ENCODE results near the gene SLC8A3.

SLC8A3 gene

GRCh38 chr14:70168406-70168805 is 20.3 kb downstream of the SLC8A3 start:
- TF ChIP-seq EZH2 (IDR thresholded peaks at IDR 0.05) (no peak), FOXP2 (optimal IDR thresholded peaks at IDR 0.05; ENCODE audit: control extremely low read depth, extremely low read length, insufficient read depth) (no peak), POLR2AphosphoS5 (IDR thresholded peaks at IDR 0.05; ENCODE audit: borderline replicate concordance, low read depth, low read length) (no peak)
- no peaks in the 10 kb centered on the region for H3K9me3 ChIP-seq (ENCODE audit: low read depth, low read length)
- no peak overlapping the region for H3K9ac ChIP-seq (ENCODE audit: insufficient read length)
- H3K27ac ChIP-seq, result no peak overlapping the region
- no peak overlapping the region for H3K4me3 ChIP-seq
- no peaks in the 10 kb centered on the region for H3K36me3 ChIP-seq (ENCODE audit: insufficient read depth, low read length)
- DNase-seq (ENCODE audit: low read depth, low spot score), result no peak

- no peak for DNase-seq (ENCODE audit: low read depth, low spot score)
Observed at GRCh38 chr14:70166530-70167203, 22.1 kb downstream of the SLC8A3 start.

GRCh38 chr14:70162358-70162757 is 26.4 kb downstream of the SLC8A3 start:
- Histone ChIP-seq H3K27ac (no peak overlapping the region), H3K36me3 (ENCODE audit: insufficient read depth, low read length) (no peaks in the 10 kb centered on the region), H3K9me3 (ENCODE audit: low read depth, low read length) (no peaks in the 10 kb centered on the region), H3K9ac (ENCODE audit: insufficient read length) (no peak overlapping the region), H3K4me3 (no peak overlapping the region)
- TF ChIP-seq POLR2AphosphoS5 (IDR thresholded peaks at IDR 0.05; ENCODE audit: borderline replicate concordance, low read depth, low read length), result no peak
- no peak for TF ChIP-seq FOXP2 (optimal IDR thresholded peaks at IDR 0.05; ENCODE audit: control extremely low read depth, extremely low read length, insufficient read depth)
- TF ChIP-seq EZH2 (IDR thresholded peaks at IDR 0.05), result no peak
- no peak for DNase-seq (ENCODE audit: low read depth, low spot score)

More at GRCh38 chr14:70166530-70167203, 22.1 kb downstream of the SLC8A3 start:
- H3K4me3 ChIP-seq, result no peak overlapping the region
- H3K27ac ChIP-seq, result no peak overlapping the region
- no peak for TF ChIP-seq EZH2 (IDR thresholded peaks at IDR 0.05)
- TF ChIP-seq POLR2AphosphoS5 (IDR thresholded peaks at IDR 0.05; ENCODE audit: borderline replicate concordance, low read depth, low read length), result no peak
- H3K9ac ChIP-seq (ENCODE audit: insufficient read length), result no peak overlapping the region
- H3K36me3 ChIP-seq (ENCODE audit: insufficient read depth, low read length), result no peaks in the 10 kb centered on the region
- H3K9me3 ChIP-seq (ENCODE audit: low read depth, low read length), result no peaks in the 10 kb centered on the region

- DNase-seq (ENCODE audit: low read depth, low spot score), result no peak
- Histone ChIP-seq H3K9ac (ENCODE audit: insufficient read length) (no peak overlapping the region), H3K4me3 (no peak overlapping the region), H3K27ac (no peak overlapping the region), H3K9me3 (ENCODE audit: low read depth, low read length) (no peaks in the 10 kb centered on the region), H3K36me3 (ENCODE audit: insufficient read depth, low read length) (no peaks in the 10 kb centered on the region)
- TF ChIP-seq EZH2 (IDR thresholded peaks at IDR 0.05), result no peak
- TF ChIP-seq POLR2AphosphoS5 (IDR thresholded peaks at IDR 0.05; ENCODE audit: borderline replicate concordance, low read depth, low read length), result no peak
- TF ChIP-seq FOXP2 (optimal IDR thresholded peaks at IDR 0.05; ENCODE audit: control extremely low read depth, extremely low read length, insufficient read depth), result no peak
Observed at GRCh38 chr14:70156592-70156991, 32.2 kb downstream of the SLC8A3 start.

GRCh38 chr14:70152704-70153103 is 36.0 kb downstream of the SLC8A3 start:
- Histone ChIP-seq H3K9me3 (ENCODE audit: low read depth, low read length) (no peaks in the 10 kb centered on the region), H3K4me3 (no peak overlapping the region), H3K9ac (ENCODE audit: insufficient read length) (no peak overlapping the region), H3K27ac (no peak overlapping the region), H3K36me3 (ENCODE audit: insufficient read depth, low read length) (no peaks in the 10 kb centered on the region)
- no peak for TF ChIP-seq POLR2AphosphoS5 (IDR thresholded peaks at IDR 0.05; ENCODE audit: borderline replicate concordance, low read depth, low read length)
- TF ChIP-seq EZH2 (IDR thresholded peaks at IDR 0.05), result no peak
- no peak for TF ChIP-seq FOXP2 (optimal IDR thresholded peaks at IDR 0.05; ENCODE audit: control extremely low read depth, extremely low read length, insufficient read depth)
- no peak for DNase-seq (ENCODE audit: low read depth, low spot score)

- DNase-seq (ENCODE audit: low read depth, low spot score), result no peak
- Histone ChIP-seq H3K36me3 (ENCODE audit: insufficient read depth, low read length) (no peaks in the 10 kb centered on the region), H3K9me3 (ENCODE audit: low read depth, low read length) (no peaks in the 10 kb centered on the region), H3K27ac (no peak overlapping the region), H3K4me3 (no peak overlapping the region), H3K9ac (ENCODE audit: insufficient read length) (no peak overlapping the region)
- TF ChIP-seq POLR2AphosphoS5 (IDR thresholded peaks at IDR 0.05; ENCODE audit: borderline replicate concordance, low read depth, low read length) (no peak), FOXP2 (optimal IDR thresholded peaks at IDR 0.05; ENCODE audit: control extremely low read depth, extremely low read length, insufficient read depth) (no peak), EZH2 (IDR thresholded peaks at IDR 0.05) (no peak)
Observed at GRCh38 chr14:70152081-70152480, 36.7 kb downstream of the SLC8A3 start.

- no peaks in the 10 kb centered on the region for H3K9me3 ChIP-seq (ENCODE audit: low read depth, low read length)
- H3K27ac ChIP-seq, result no peak overlapping the region
- DNase-seq (ENCODE audit: low read depth, low spot score), result no peak
- TF ChIP-seq POLR2AphosphoS5 (IDR thresholded peaks at IDR 0.05; ENCODE audit: borderline replicate concordance, low read depth, low read length), result no peak
- H3K9ac ChIP-seq (ENCODE audit: insufficient read length), result no peak overlapping the region
- no peak overlapping the region for H3K4me3 ChIP-seq
- no peaks in the 10 kb centered on the region for H3K36me3 ChIP-seq (ENCODE audit: insufficient read depth, low read length)
Observed at GRCh38 chr14:70149596-70150165, 39.1 kb downstream of the SLC8A3 start.

GRCh38 chr14:70148911-70149595 is 39.7 kb downstream of the SLC8A3 start:
- no peak overlapping the region for H3K4me3 ChIP-seq
- no peaks in the 10 kb centered on the region for H3K9me3 ChIP-seq (ENCODE audit: low read depth, low read length)
- no peak overlapping the region for H3K27ac ChIP-seq
- no peak for DNase-seq (ENCODE audit: low read depth, low spot score)
- H3K9ac ChIP-seq (ENCODE audit: insufficient read length), result no peak overlapping the region
- TF ChIP-seq EZH2 (IDR thresholded peaks at IDR 0.05) (no peak), FOXP2 (optimal IDR thresholded peaks at IDR 0.05; ENCODE audit: control extremely low read depth, extremely low read length, insufficient read depth) (no peak), POLR2AphosphoS5 (IDR thresholded peaks at IDR 0.05; ENCODE audit: borderline replicate concordance, low read depth, low read length) (no peak)
- no peaks in the 10 kb centered on the region for H3K36me3 ChIP-seq (ENCODE audit: insufficient read depth, low read length)
